GM12878 (cell line): ENCODE data around the gene NCAM2. TPM values are rescaled to one million over a fixed set of nuclear protein-coding genes. Genes with fewer than 3 reads are reported as not detected.

Experiments used
- ATAC-seq: fragments of 200-7000 bp; cut with Tn5 transposase; 3 replicates; pipeline ENCODE4 v1.9.1; 2020; ENCODE audit warnings: mild to moderate bottlenecking, moderate library complexity
- BruUV-seq: library from RNA; stranded (reverse); fragments of 400-500 nt; replicated peaks from 2 replicates; lab custom pipeline; 2021; lab: Mats Ljungman, UMichigan
- CTCF ChIA-PET: fragments of 300-600 bp; sonication (Branson Sonifier 250); formaldehyde crosslinking; extraction: SDS; loops from one replicate; lab custom pipeline; 2021; ENCODE audit warnings: inconsistent platforms; lab: Yijun Ruan, JAX
- POLR2A ChIA-PET: fragments of 350-600 bp; formaldehyde crosslinking; extraction: SDS; loops from one replicate; lab custom pipeline; 2021; ENCODE audit warnings: inconsistent platforms; lab: Charles Lee
- RAD21 ChIA-PET: fragments of 300-600 bp; sonication (Branson Sonifier 250); formaldehyde crosslinking; loops from one replicate; lab custom pipeline; 2023; ENCODE audit warnings: antibody characterized with exemption; ENCODE audit not compliant: unreplicated experiment; lab: Charles Lee
- SMC1A ChIA-PET: fragments of 300-600 bp; sonication (Branson Sonifier 250); formaldehyde crosslinking; loops from one replicate; lab custom pipeline; 2023; ENCODE audit not compliant: unreplicated experiment, uncharacterized antibody; lab: Charles Lee
- DNase-seq: peaks from one replicate; pipeline ENCODE4 v3.0.0-alpha.2; 2011; ENCODE audit warnings: low read depth, low spot score
- FAIRE-seq: peaks from 3 replicates; lab custom pipeline; 2011; peaks lifted over from hg19 to GRCh38; lab: Jason Lieb, UNC
- H2AFZ ChIP-seq: 2 replicates; pipeline ENCODE4 v1.6.0; 2011; ENCODE audit warnings: low read depth, low read length, control low read depth; ENCODE audit not compliant: control insufficient read depth
- H3K27ac ChIP-seq: 2 replicates; pipeline ENCODE4 v1.5.1; 2011; ENCODE audit warnings: control low read depth; ENCODE audit not compliant: control insufficient read depth, insufficient read depth
- H3K27me3 ChIP-seq, 2 experiments: replicated peaks in 1 of 2; 2 replicates each; pipeline versions ENCODE4 v1.6.0 to v1.6.1; 2011; ENCODE audit warnings: low read length in 1 of 2; ENCODE audit not compliant: control insufficient read depth in 2 of 2, insufficient read depth in 2 of 2
- H3K36me3 ChIP-seq, 2 experiments: 2 replicates each; pipeline ENCODE4 v1.5.1; 2011; ENCODE audit warnings: low read length in 1 of 2; ENCODE audit not compliant: control insufficient read depth in 2 of 2, insufficient read depth in 2 of 2
- H3K4me1 ChIP-seq: 2 replicates; pipeline ENCODE4 v1.6.1; 2011; ENCODE audit warnings: mild to moderate bottlenecking, low read length, moderate library complexity, mixed read lengths; ENCODE audit not compliant: control insufficient read depth, insufficient read depth
- H3K4me2 ChIP-seq: 2 replicates; pipeline ENCODE4 v1.6.0; 2011; ENCODE audit warnings: control low read depth; ENCODE audit not compliant: control insufficient read depth, insufficient read depth
- H3K4me3 ChIP-seq: fragments of 200-600 bp; sonication (generic); 2 replicates; pipeline ENCODE4 v1.5.1; 2016
- H3K79me2 ChIP-seq: 2 replicates; pipeline ENCODE4 v1.6.0; 2011; ENCODE audit warnings: low read length; ENCODE audit not compliant: control insufficient read depth, insufficient read depth
- H3K9ac ChIP-seq: 2 replicates; pipeline ENCODE4 v1.8.0; 2011; ENCODE audit warnings: low read length, control low read depth, mixed read lengths; ENCODE audit not compliant: control insufficient read depth, insufficient read depth
- H3K9me3 ChIP-seq: replicated peaks from 3 replicates; pipeline ENCODE4 v1.5.1; 2011; ENCODE audit warnings: mild to moderate bottlenecking, low read length; ENCODE audit not compliant: control insufficient read depth, insufficient read depth
- H4K20me1 ChIP-seq: 2 replicates; pipeline ENCODE4 v1.6.0; 2011; ENCODE audit not compliant: control insufficient read depth, insufficient read depth
- ATF3 ChIP-seq: IDR thresholded peaks from 2 replicates; pipeline ENCODE4 v1.6.1; 2011; ENCODE audit warnings: low read depth, mild to moderate bottlenecking, low read length, moderate library complexity, borderline replicate concordance; ENCODE audit errors: extremely low read depth
- BRCA1 ChIP-seq: IDR thresholded peaks from 2 replicates; pipeline ENCODE4 v1.6.1; 2011; ENCODE audit warnings: low read depth, low read length, improper control_type of control experiment
- E2F4 ChIP-seq: IDR thresholded peaks from 2 replicates; pipeline ENCODE4 v1.6.1; 2012; ENCODE audit warnings: low read depth, low read length, improper control_type of control experiment
- GATAD2B ChIP-seq: fragments of 450-650 bp; conservative IDR thresholded peaks from 2 replicates; pipeline ENCODE4 v1.6.1; 2017; ENCODE audit warnings: low read depth, mild to moderate bottlenecking, moderate library complexity
- IKZF1 ChIP-seq: fragments of 450-650 bp; conservative IDR thresholded peaks from 2 replicates; pipeline ENCODE4 v1.6.1; 2017; ENCODE audit warnings: antibody characterized with exemption, mild to moderate bottlenecking
- LARP7 ChIP-seq: fragments of 450-650 bp; IDR thresholded peaks from 2 replicates; pipeline ENCODE4 v1.6.1; 2017; ENCODE audit warnings: mild to moderate bottlenecking
- MXI1 ChIP-seq: fragments of 150-350 bp; IDR thresholded peaks from 2 replicates; pipeline ENCODE4 v1.6.1; 2011; ENCODE audit warnings: low read depth, mild to moderate bottlenecking, inconsistent platforms, low read length, improper control_type of control experiment
- POLR2AphosphoS2 ChIP-seq: IDR thresholded peaks from 2 replicates; pipeline ENCODE4 v1.6.1; 2011; ENCODE audit warnings: low read depth, mild to moderate bottlenecking, low read length, improper control_type of control experiment, moderate library complexity
- SMAD5 ChIP-seq: IDR thresholded peaks from 2 replicates; pipeline ENCODE4 v1.6.1; 2016; ENCODE audit warnings: antibody characterized with exemption, low read depth
- YBX1 ChIP-seq: fragments of 450-650 bp; IDR thresholded peaks from 2 replicates; pipeline ENCODE4 v1.6.1; 2016; ENCODE audit warnings: antibody characterized with exemption
- ZSCAN29 ChIP-seq: fragments of 450-650 bp; IDR thresholded peaks from 2 replicates; pipeline ENCODE4 v1.6.1; 2017; ENCODE audit warnings: mild to moderate bottlenecking, moderate library complexity
- WGBS: methylation state at CpG from one replicate; pipeline ENCODE4 v1.1.6; 2016; ENCODE audit warnings: low lambda C conversion rate; ENCODE audit not compliant: insufficient replicate concordance, insufficient coverage; ENCODE audit errors: missing lambda C conversion rate; 5-methylcytosine and 5-hydroxymethylcytosine counted together
- in situ Hi-C: fragments of 300-500 bp; cut with MboI; formaldehyde crosslinking; loops from 9 replicates; pipeline ENCODE4 v1.14.3; 2018; ENCODE audit warnings: mixed read lengths
- intact Hi-C: fragments of 100-400 bp; cut with micrococcal nuclease; formaldehyde crosslinking; loops from one replicate; pipeline ENCODE4 v1.14.2; 2022; ENCODE audit not compliant: unreplicated experiment
- polyA plus RNA-seq, 11 experiments: library from polyadenylated mRNA; depleted of rRNA in 4 of 11; unstranded in 6 of 11; stranded (reverse) in 5 of 11; fragments of >200 nt; fragmentation: Nextera tagmentation in 4 of 11; fragmentation: Illumina TruSeq in 1 of 11; extraction: Ambion mirVana in 4 of 11; extraction: Trizol in 1 of 11; gene quantifications; 1 replicate in 1 of 11; 2 replicates in 10 of 11; pipeline versions ENCODE4 v1.2.1 to v1.2.3, GENCODE V29; 2011 to 2016; ENCODE audit warnings: inconsistent platforms in 2 of 11, missing spikeins in 2 of 11, low read depth in 1 of 11
- total RNA-seq, 4 experiments: library from RNA; depleted of rRNA in 3 of 4; stranded (reverse); fragments of >200 nt in 3 of 4; fragmentation: Illumina TruSeq in 1 of 4; extraction: Trizol in 1 of 4; gene quantifications; 2 replicates each; pipeline versions ENCODE4 v1.2.1 to v1.2.3, GENCODE V29; 2013 to 2021
- TF ChIP-seq, protein P1 (sequence below): fragments of 450-650 bp; IDR thresholded peaks from 2 replicates; pipeline ENCODE4 v1.6.1; 2017; ENCODE audit warnings: low read depth, mild to moderate bottlenecking, moderate library complexity
- TF ChIP-seq, protein P2 (sequence below): fragments of 450-650 bp; formaldehyde crosslinking; IDR thresholded peaks from 2 replicates; pipeline ENCODE4 v1.4.0; 2020; ENCODE audit warnings: mild to moderate bottlenecking, moderate library complexity
- TF ChIP-seq, protein P3 (sequence below): fragments of 150-350 bp; IDR thresholded peaks from 2 replicates; pipeline ENCODE4 v1.6.1; 2014; ENCODE audit warnings: mild to moderate bottlenecking, low read depth, low read length

NCAM2 gene
- total and polyA plus RNA-seq, 10 of the 15 experiments (the other 5 are each of a cell fraction or from before 2014, with no cell fraction given): 0.23 to 0.27 TPM; not detected in 8

GRCh38 chr21:21183092-21183491 lies 184.9 kb downstream of the NCAM2 start:
- in situ Hi-C loops (no loop called here), intact Hi-C loops (no loop called here)
- H3K4me1 ChIP-seq: no peaks in the 10 kb centered on the region
- ChIA-PET SMC1A (no interaction called here), POLR2A (no interaction called here), RAD21 (no interaction called here), CTCF (no interaction called here)
- no peak overlapping the region for H3K9ac ChIP-seq
- 10% methylated on average over 3 of the region's 3 CpGs for WGBS
- DNase-seq: no peak
- no peak for ATAC-seq
- no peaks in the 10 kb centered on the region for H3K79me2 ChIP-seq
- no peak overlapping the region for H3K27ac ChIP-seq
- FAIRE-seq: no peak
- H3K4me3 ChIP-seq: no peak overlapping the region
- no peaks in the 10 kb centered on the region for H3K9me3 ChIP-seq
- H2AFZ ChIP-seq: no peak overlapping the region
- no TSS peak for BruUV-seq
- no peaks in the 10 kb centered on the region for H4K20me1 ChIP-seq
- no peaks in the 10 kb centered on the region for H3K36me3 ChIP-seq
- H3K4me2 ChIP-seq: no peak overlapping the region
- no peaks in the 10 kb centered on the region for H3K27me3 ChIP-seq
- TF ChIP-seq BRCA1: no peak
- TF ChIP-seq, protein P1, sequence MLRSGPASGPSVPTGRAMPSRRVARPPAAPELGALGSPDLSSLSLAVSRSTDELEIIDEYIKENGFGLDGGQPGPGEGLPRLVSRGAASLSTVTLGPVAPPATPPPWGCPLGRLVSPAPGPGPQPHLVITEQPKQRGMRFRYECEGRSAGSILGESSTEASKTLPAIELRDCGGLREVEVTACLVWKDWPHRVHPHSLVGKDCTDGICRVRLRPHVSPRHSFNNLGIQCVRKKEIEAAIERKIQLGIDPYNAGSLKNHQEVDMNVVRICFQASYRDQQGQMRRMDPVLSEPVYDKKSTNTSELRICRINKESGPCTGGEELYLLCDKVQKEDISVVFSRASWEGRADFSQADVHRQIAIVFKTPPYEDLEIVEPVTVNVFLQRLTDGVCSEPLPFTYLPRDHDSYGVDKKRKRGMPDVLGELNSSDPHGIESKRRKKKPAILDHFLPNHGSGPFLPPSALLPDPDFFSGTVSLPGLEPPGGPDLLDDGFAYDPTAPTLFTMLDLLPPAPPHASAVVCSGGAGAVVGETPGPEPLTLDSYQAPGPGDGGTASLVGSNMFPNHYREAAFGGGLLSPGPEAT: no peak
- TF ChIP-seq YBX1: no peak
- TF ChIP-seq E2F4: no peak
- TF ChIP-seq SMAD5: no peak
- no peak for TF ChIP-seq MXI1
- TF ChIP-seq, protein P2, sequence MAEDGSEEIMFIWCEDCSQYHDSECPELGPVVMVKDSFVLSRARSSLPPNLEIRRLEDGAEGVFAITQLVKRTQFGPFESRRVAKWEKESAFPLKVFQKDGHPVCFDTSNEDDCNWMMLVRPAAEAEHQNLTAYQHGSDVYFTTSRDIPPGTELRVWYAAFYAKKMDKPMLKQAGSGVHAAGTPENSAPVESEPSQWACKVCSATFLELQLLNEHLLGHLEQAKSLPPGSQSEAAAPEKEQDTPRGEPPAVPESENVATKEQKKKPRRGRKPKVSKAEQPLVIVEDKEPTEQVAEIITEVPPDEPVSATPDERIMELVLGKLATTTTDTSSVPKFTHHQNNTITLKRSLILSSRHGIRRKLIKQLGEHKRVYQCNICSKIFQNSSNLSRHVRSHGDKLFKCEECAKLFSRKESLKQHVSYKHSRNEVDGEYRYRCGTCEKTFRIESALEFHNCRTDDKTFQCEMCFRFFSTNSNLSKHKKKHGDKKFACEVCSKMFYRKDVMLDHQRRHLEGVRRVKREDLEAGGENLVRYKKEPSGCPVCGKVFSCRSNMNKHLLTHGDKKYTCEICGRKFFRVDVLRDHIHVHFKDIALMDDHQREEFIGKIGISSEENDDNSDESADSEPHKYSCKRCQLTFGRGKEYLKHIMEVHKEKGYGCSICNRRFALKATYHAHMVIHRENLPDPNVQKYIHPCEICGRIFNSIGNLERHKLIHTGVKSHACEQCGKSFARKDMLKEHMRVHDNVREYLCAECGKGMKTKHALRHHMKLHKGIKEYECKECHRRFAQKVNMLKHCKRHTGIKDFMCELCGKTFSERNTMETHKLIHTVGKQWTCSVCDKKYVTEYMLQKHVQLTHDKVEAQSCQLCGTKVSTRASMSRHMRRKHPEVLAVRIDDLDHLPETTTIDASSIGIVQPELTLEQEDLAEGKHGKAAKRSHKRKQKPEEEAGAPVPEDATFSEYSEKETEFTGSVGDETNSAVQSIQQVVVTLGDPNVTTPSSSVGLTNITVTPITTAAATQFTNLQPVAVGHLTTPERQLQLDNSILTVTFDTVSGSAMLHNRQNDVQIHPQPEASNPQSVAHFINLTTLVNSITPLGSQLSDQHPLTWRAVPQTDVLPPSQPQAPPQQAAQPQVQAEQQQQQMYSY (CRISPR knock-in tag): no peak
- no peak for TF ChIP-seq POLR2AphosphoS2
- no peak for TF ChIP-seq GATAD2B
- TF ChIP-seq ZSCAN29: no peak
- TF ChIP-seq LARP7: no peak
- TF ChIP-seq ATF3: no peak
- TF ChIP-seq, protein P3, sequence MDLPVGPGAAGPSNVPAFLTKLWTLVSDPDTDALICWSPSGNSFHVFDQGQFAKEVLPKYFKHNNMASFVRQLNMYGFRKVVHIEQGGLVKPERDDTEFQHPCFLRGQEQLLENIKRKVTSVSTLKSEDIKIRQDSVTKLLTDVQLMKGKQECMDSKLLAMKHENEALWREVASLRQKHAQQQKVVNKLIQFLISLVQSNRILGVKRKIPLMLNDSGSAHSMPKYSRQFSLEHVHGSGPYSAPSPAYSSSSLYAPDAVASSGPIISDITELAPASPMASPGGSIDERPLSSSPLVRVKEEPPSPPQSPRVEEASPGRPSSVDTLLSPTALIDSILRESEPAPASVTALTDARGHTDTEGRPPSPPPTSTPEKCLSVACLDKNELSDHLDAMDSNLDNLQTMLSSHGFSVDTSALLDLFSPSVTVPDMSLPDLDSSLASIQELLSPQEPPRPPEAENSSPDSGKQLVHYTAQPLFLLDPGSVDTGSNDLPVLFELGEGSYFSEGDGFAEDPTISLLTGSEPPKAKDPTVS: no peak
- TF ChIP-seq IKZF1: no peak
